ENCODE results near the gene COX4I1.

GRCh38 chr16:85839681-85840240 is 40.3 kb downstream of the COX4I1 start:
- no peak for TF ChIP-seq CTCF (IDR thresholded peaks at IDR 0.05)
- TF ChIP-seq POLR2A (IDR thresholded peaks at IDR 0.05): no peak

Data from thyroid gland (tissue), 4 donors.